ENCODE data around the gene TULP4.

The TULP4 gene

GRCh38 chr6:158312165-158312564 is at the start of gene TULP4:
Gene TULP4, plus strand, starts transcription at chr6:158312465. Its CDS starts 1,552 bp downstream, at chr6:158314017.
- DNase-seq, result no peak

- DNase-seq, result no peak
Measured at GRCh38 chr6:158262755-158263154, 49.5 kb upstream of the TULP4 start.

GRCh38 chr6:158264180-158264579 is 48.1 kb upstream of the TULP4 start:
- no peak for DNase-seq

- no peak for DNase-seq
Measured at GRCh38 chr6:158266131-158266530, 46.1 kb upstream of the TULP4 start.

GRCh38 chr6:158268361-158269147 is 43.7 kb upstream of the TULP4 start:
- DNase-seq, result no peak

- no peak for DNase-seq
Measured at GRCh38 chr6:158269657-158270056, 42.6 kb upstream of the TULP4 start.

- DNase-seq, result peak in 1 of 56 donors; percentile 7
Measured at GRCh38 chr6:158270389-158271127, 41.7 kb upstream of the TULP4 start.

- no peak for DNase-seq
Measured at GRCh38 chr6:158272324-158272723, 39.9 kb upstream of the TULP4 start.

GRCh38 chr6:158278004-158278403 is 34.3 kb upstream of the TULP4 start:
- no peak for DNase-seq

GRCh38 chr6:158279615-158280014 is 32.6 kb upstream of the TULP4 start:
- DNase-seq, result no peak

GRCh38 chr6:158283304-158283980 is 28.8 kb upstream of the TULP4 start:
- DNase-seq, result peak in 2 of 56 donors; percentile 5 to 13

- DNase-seq, result peak in 20 of 56 donors; percentile 12 to 67 (median 29)
Measured at GRCh38 chr6:158284007-158284875, 28.0 kb upstream of the TULP4 start.

GRCh38 chr6:158284876-158285655 is 27.2 kb upstream of the TULP4 start:
- DNase-seq, result peak in 2 of 56 donors; percentile 73 to 75

GRCh38 chr6:158285656-158286021 is 26.6 kb upstream of the TULP4 start:
- DNase-seq, result peak in 38 of 56 donors; percentile 14 to 77 (median 37)

GRCh38 chr6:158286413-158286812 is 25.9 kb upstream of the TULP4 start:
- DNase-seq, result no peak

GRCh38 chr6:158287047-158287446 is 25.2 kb upstream of the TULP4 start:
- DNase-seq, result no peak

- DNase-seq, result no peak
Measured at GRCh38 chr6:158290040-158290439, 22.2 kb upstream of the TULP4 start.

GRCh38 chr6:158290659-158291058 is 21.6 kb upstream of the TULP4 start:
- no peak for DNase-seq

GRCh38 chr6:158292016-158292415 is 20.2 kb upstream of the TULP4 start:
- no peak for DNase-seq

GRCh38 chr6:158293122-158293521 is 19.1 kb upstream of the TULP4 start:
- DNase-seq, result no peak
